Endothelial cell of umbilical vein (primary cell): ENCODE data around the gene PPFIBP1. TPM values are rescaled to one million over a fixed set of nuclear protein-coding genes. Genes with fewer than 3 reads are reported as not detected.

Source experiments
- BruUV-seq: library from RNA; stranded (reverse); fragments of 400-500 nt; replicated peaks from 2 replicates; lab custom pipeline; 2021; lab: Mats Ljungman, UMichigan
- CTCF ChIA-PET: fragments of 300-600, 350-600 bp; sonication (Branson Sonifier 250); formaldehyde crosslinking; loops from one replicate; lab custom pipeline; 2021; ENCODE audit warnings: antibody characterized with exemption, inconsistent platforms; lab: Charles Lee
- POLR2A ChIA-PET: fragments of 300-600, 350-600 bp; sonication (Branson Sonifier 250); formaldehyde crosslinking; loops from one replicate; lab custom pipeline; 2021; ENCODE audit warnings: antibody characterized with exemption, inconsistent platforms; lab: Charles Lee
- DNase-seq: peaks from one replicate; pipeline ENCODE4 v3.0.0-alpha.2; 2011; ENCODE audit warnings: low read depth, low spot score
- FAIRE-seq: peaks from 2 replicates; lab custom pipeline; 2011; peaks lifted over from hg19 to GRCh38; lab: Jason Lieb, UNC
- H2AFZ ChIP-seq: 2 replicates; pipeline ENCODE4 v1.6.0; 2012; ENCODE audit warnings: low read depth, low read length, control low read depth, inconsistent platforms
- H3K27ac ChIP-seq: 2 replicates; pipeline ENCODE4 v1.5.1; 2011; ENCODE audit warnings: low read depth, mild to moderate bottlenecking, control low read depth, low read length, moderate library complexity; ENCODE audit not compliant: insufficient read depth
- H3K27me3 ChIP-seq, 2 experiments: 2 replicates each; pipeline versions ENCODE4 v1.6.0 to v1.6.1; 2011; ENCODE audit warnings: low read length in 2 of 2, mixed read lengths in 1 of 2; ENCODE audit not compliant: control insufficient read depth in 2 of 2, insufficient read depth in 2 of 2
- H3K36me3 ChIP-seq, 2 experiments: 2 replicates in 1 of 2; 3 replicates in 1 of 2; pipeline ENCODE4 v1.5.1; 2011; ENCODE audit warnings: low read length in 2 of 2, mild to moderate bottlenecking in 1 of 2, moderate library complexity in 1 of 2; ENCODE audit not compliant: control insufficient read depth in 2 of 2, insufficient read depth in 2 of 2; ENCODE audit errors: extremely low read depth in 1 of 2
- H3K4me1 ChIP-seq: 3 replicates; pipeline ENCODE4 v1.5.1; 2011; ENCODE audit warnings: mild to moderate bottlenecking, low read length; ENCODE audit not compliant: control insufficient read depth, insufficient read depth; ENCODE audit errors: extremely low read depth
- H3K4me2 ChIP-seq: 2 replicates; pipeline ENCODE4 v1.6.1; 2011; ENCODE audit warnings: low read length, control low read depth, mixed read lengths; ENCODE audit not compliant: insufficient read depth
- H3K4me3 ChIP-seq, 3 experiments: fragments of 200-600 bp in 1 of 3; sonication (generic), shearing (Covaris generic) in 1 of 3; replicated peaks in 1 of 3; 2 replicates each; pipeline ENCODE4 v1.5.1; 2011 to 2016; ENCODE audit warnings: control low read depth in 3 of 3, low read length in 3 of 3, mild to moderate bottlenecking in 2 of 3, inconsistent platforms in 1 of 3, low read depth in 1 of 3, moderate library complexity in 1 of 3; ENCODE audit not compliant: insufficient read depth in 1 of 3
- H3K79me2 ChIP-seq: 2 replicates; pipeline ENCODE4 v1.6.0; 2012; ENCODE audit warnings: low read length, inconsistent platforms; ENCODE audit not compliant: control insufficient read depth, insufficient read depth
- H3K9ac ChIP-seq: replicated peaks from 2 replicates; pipeline ENCODE3; 2011; ENCODE audit warnings: low read length, control low read depth; ENCODE audit not compliant: insufficient read depth; ENCODE audit errors: extremely low read depth
- H3K9me1 ChIP-seq: replicated peaks from 3 replicates; pipeline ENCODE4 v1.6.0; 2011; ENCODE audit warnings: mild to moderate bottlenecking, low read length; ENCODE audit not compliant: control insufficient read depth, insufficient read depth; ENCODE audit errors: extremely low read depth
- H3K9me3 ChIP-seq: replicated peaks from 2 replicates; pipeline ENCODE4 v1.5.1; 2012; ENCODE audit warnings: low read length, inconsistent platforms; ENCODE audit not compliant: control insufficient read depth, insufficient read depth
- H4K20me1 ChIP-seq: replicated peaks from 2 replicates; pipeline ENCODE3; 2011; ENCODE audit warnings: mild to moderate bottlenecking, low read length; ENCODE audit not compliant: control insufficient read depth, insufficient read depth; ENCODE audit errors: extremely low read depth
- CTCF ChIP-seq, 2 donors: IDR thresholded peaks; 1 replicate in 1 of 2; 2 replicates in 1 of 2; pipeline ENCODE4 v1.5.1; 2011; ENCODE audit warnings: low read length in 2 of 2, mild to moderate bottlenecking in 2 of 2, moderate library complexity in 2 of 2, control low read depth in 1 of 2, inconsistent platforms in 1 of 2, low read depth in 1 of 2; ENCODE audit not compliant: insufficient read depth in 1 of 2; ENCODE audit errors: extremely low read depth in 1 of 2
- EZH2 ChIP-seq: IDR thresholded peaks from 2 replicates; pipeline ENCODE4 v1.6.1; 2012; ENCODE audit warnings: borderline replicate concordance, low read depth, mild to moderate bottlenecking, moderate library complexity, low read length, inconsistent platforms; ENCODE audit not compliant: severe bottlenecking
- FOS ChIP-seq: IDR thresholded peaks from 2 replicates; pipeline ENCODE4 v1.6.1; 2011; ENCODE audit warnings: mild to moderate bottlenecking, low read length, moderate library complexity, borderline replicate concordance; ENCODE audit not compliant: insufficient read depth
- GATA2 ChIP-seq: IDR thresholded peaks from 2 replicates; pipeline ENCODE4 v1.7.0; 2011; ENCODE audit warnings: low read depth, mild to moderate bottlenecking, moderate library complexity, mixed read lengths, low read length; ENCODE audit not compliant: insufficient read length, insufficient read depth
- JUN ChIP-seq: IDR thresholded peaks from 2 replicates; pipeline ENCODE4 v1.6.1; 2011; ENCODE audit warnings: borderline replicate concordance, low read depth; ENCODE audit not compliant: insufficient read length, insufficient read depth
- MAX ChIP-seq: IDR thresholded peaks from 2 replicates; pipeline ENCODE4 v1.6.1; 2011; ENCODE audit not compliant: insufficient read depth, insufficient read length
- MYC ChIP-seq: IDR thresholded peaks from one replicate; pipeline ENCODE4 v1.6.1; 2011; ENCODE audit warnings: mild to moderate bottlenecking, low read depth, low read length
- POLR2A ChIP-seq: IDR thresholded peaks from 2 replicates; pipeline ENCODE4 v1.6.1; 2012; ENCODE audit warnings: low read depth, mild to moderate bottlenecking, control low read depth, low read length
- POLR2AphosphoS5 ChIP-seq: IDR thresholded peaks from 2 replicates; pipeline ENCODE4 v1.6.1; 2012; ENCODE audit warnings: low read depth, mild to moderate bottlenecking, control low read depth, low read length, moderate library complexity; ENCODE audit not compliant: insufficient read depth
- dilution Hi-C: fragments of 300-500 bp; cut with MboI; formaldehyde crosslinking; loops from one replicate; pipeline ENCODE4 v1.15.0; 2019; ENCODE audit warnings: low sequenced_read_pairs; ENCODE audit not compliant: extremely low pct_ligation_motif_present
- intact Hi-C: fragments of 100-400 bp; cut with micrococcal nuclease; formaldehyde crosslinking; loops from one replicate; pipeline ENCODE4 v1.10.0; 2022
- polyA plus RNA-seq, 4 experiments: library from polyadenylated mRNA; depleted of rRNA in 3 of 4; stranded (reverse) in 3 of 4; unstranded in 1 of 4; fragments of >200 nt; gene quantifications; 2 replicates each; pipeline versions ENCODE4 v1.2.1 to v1.2.3, GENCODE V29; 2011 to 2012; ENCODE audit warnings: missing spikeins in 1 of 4
- total RNA-seq: library from RNA; stranded (reverse); gene quantifications from 2 replicates; pipeline ENCODE4 v1.2.3, GENCODE V29; 2021

The PPFIBP1 gene
- total and polyA plus RNA-seq, 2 donors (not counting 3 experiments of a cell fraction or from before 2014, with no cell fraction given), result 45.5 to 154 TPM

- no TSS peak for BruUV-seq
- Histone ChIP-seq H3K9ac (peak overlapping the region; percentile 24), H3K9me1 (no peaks in the 10 kb centered on the region), H4K20me1 (no peaks in the 10 kb centered on the region), H3K4me3 (peak overlapping the region in 1 of 3 experiments; percentile 2), H3K4me2 (peak overlapping the region; percentile 91), H3K27me3 (no peaks in the 10 kb centered on the region), H2AFZ (no peak overlapping the region), H3K9me3 (no peaks in the 10 kb centered on the region), H3K79me2 (peaks cover 81% of the 10 kb centered on the region), H3K4me1 (peaks cover 79% of the 10 kb centered on the region), H3K36me3 (peaks cover 2 to 3% of the 10 kb centered on the region in 2 experiments), H3K27ac (peak overlapping the region; percentile 92)
- CTCF ChIA-PET, result interaction anchor here (1.0 to 2.5 kb wide), 3 partner anchors 19 to 52 kb away, joined by 3 to 7 read pairs (median 4); partner anchors contain the start of gene PPFIBP1
- FAIRE-seq (no peak), DNase-seq (peak; percentile 49)
- intact Hi-C loops, result loop anchor here (2.0 kb wide), 3 partner anchors 21 to 55 kb away; no protein-coding TSS in a partner anchor
- POLR2A ChIA-PET, result interaction anchor here (0.6 kb wide), 1 partner anchor 52 kb away, joined by 5 read pairs; the partner anchor contains the start of gene PPFIBP1
- dilution Hi-C loops, result no loop called here
- no peak for TF ChIP-seq FOS
- no peak for TF ChIP-seq MYC
- TF ChIP-seq MAX, result no peak
- TF ChIP-seq POLR2AphosphoS5, result no peak
- TF ChIP-seq POLR2A, result no peak
- no peak for TF ChIP-seq JUN
- TF ChIP-seq EZH2, result no peak
- no peak for TF ChIP-seq CTCF (IDR thresholded peaks at IDR 0.05; ENCODE audit: extremely low read depth in 1 of 2, insufficient read depth in 1 of 2, low read depth in 1 of 2, low read length in 2 of 2)
- no peak for TF ChIP-seq GATA2
Measured at GRCh38 chr12:27575762-27576118, 51.7 kb downstream of the PPFIBP1 start.
